GM19395 (cell line): ENCODE results near the gene KCNH8.

Experiments used
- ATAC-seq: cut with Tn5 transposase; IDR thresholded peaks from one replicate; pipeline ENCODE4 v1.9.1; 2021; ENCODE audit warnings: mild to moderate bottlenecking, moderate library complexity; ENCODE audit not compliant: unreplicated experiment

Gene KCNH8

GRCh38 chr3:19574268-19574667 is 426.0 kb downstream of the KCNH8 start:
- no peak for ATAC-seq

- ATAC-seq = no peak
Measured at GRCh38 chr3:19576343-19576742, 428.0 kb downstream of the KCNH8 start.
